HG03103 (cell line): ENCODE data around the gene OVAAL.
"Not testable (repeated sequence)": the region's sequence is repeated elsewhere in the genome, so short reads cannot be mapped to it uniquely, and the experiment has no call there.

ENCODE experiments used
- ATAC-seq: cut with Tn5 transposase; IDR thresholded peaks from one replicate; pipeline ENCODE4 v1.9.1; 2021; ENCODE audit warnings: low read depth; ENCODE audit not compliant: unreplicated experiment

The OVAAL gene

GRCh38 chr1:180540697-180541594 lies 17.8 kb upstream of the OVAAL start:
- no peak for ATAC-seq

GRCh38 chr1:180542113-180542837 lies 16.5 kb upstream of the OVAAL start:
- no peak for ATAC-seq

- ATAC-seq: no peak
These were observed 16.0 kb upstream of the OVAAL start for GRCh38 chr1:180542838-180543145.

- ATAC-seq: no peak
These were observed 14.7 kb upstream of the OVAAL start for GRCh38 chr1:180544050-180544449.

GRCh38 chr1:180545991-180546390 lies 12.8 kb upstream of the OVAAL start:
- no peak for ATAC-seq

GRCh38 chr1:180548686-180549317 lies 10.0 kb upstream of the OVAAL start:
- ATAC-seq: no peak

GRCh38 chr1:180549770-180550169 lies 9.0 kb upstream of the OVAAL start:
- ATAC-seq: not testable (repeated sequence)

- no peak for ATAC-seq
These were observed 8.5 kb upstream of the OVAAL start for GRCh38 chr1:180550241-180550640.

- no peak for ATAC-seq
These were observed 6.8 kb upstream of the OVAAL start for GRCh38 chr1:180551997-180552396.

- ATAC-seq: not testable (repeated sequence)
These were observed 5.7 kb upstream of the OVAAL start for GRCh38 chr1:180553046-180553445.

- no peak for ATAC-seq
These were observed 3.4 kb upstream of the OVAAL start for GRCh38 chr1:180555411-180555810.

- ATAC-seq: no peak
These were observed 1.6 kb downstream of the OVAAL start for GRCh38 chr1:180560200-180560867.

- ATAC-seq: no peak
These were observed 2.3 kb downstream of the OVAAL start for GRCh38 chr1:180560868-180561600.

GRCh38 chr1:180562640-180563025 lies 3.9 kb downstream of the OVAAL start:
- no peak for ATAC-seq

- ATAC-seq: no peak
These were observed 4.5 kb downstream of the OVAAL start for GRCh38 chr1:180563026-180563827.

- ATAC-seq: no peak
These were observed 6.5 kb downstream of the OVAAL start for GRCh38 chr1:180565121-180565871.

- no peak for ATAC-seq
These were observed 7.3 kb downstream of the OVAAL start for GRCh38 chr1:180566026-180566425.

GRCh38 chr1:180566495-180566894 lies 7.7 kb downstream of the OVAAL start:
- no peak for ATAC-seq

- ATAC-seq: no peak
These were observed 8.9 kb downstream of the OVAAL start for GRCh38 chr1:180567654-180568053.
